IMR-90 (cell line): ENCODE measurements around the gene TTLL4. TPM values are rescaled to one million over a fixed set of nuclear protein-coding genes. Genes with fewer than 3 reads are reported as not detected.

ENCODE experiments used
- ATAC-seq: fragments of 200-7000 bp; cut with Tn5 transposase; 2 replicates; pipeline ENCODE4 v1.9.1; 2020; ENCODE audit warnings: low read depth, mild to moderate bottlenecking, moderate library complexity
- BruUV-seq: library from RNA; stranded (reverse); fragments of 400-500 nt; replicated peaks from 2 replicates; lab custom pipeline; 2021; lab: Mats Ljungman, UMichigan
- CTCF ChIA-PET: fragments of 300-600 bp; formaldehyde crosslinking; extraction: SDS; loops from one replicate; lab custom pipeline; 2021; ENCODE audit warnings: antibody characterized with exemption; lab: Yijun Ruan, JAX
- POLR2A ChIA-PET: fragments of 300-600 bp; sonication (Branson Sonifier 250); formaldehyde crosslinking; loops from one replicate; lab custom pipeline; 2022; ENCODE audit warnings: antibody characterized with exemption; ENCODE audit not compliant: unreplicated experiment; lab: Charles Lee
- DNase-seq: peaks from one replicate; pipeline ENCODE4 v3.0.0; 2013
- H2AFZ ChIP-seq: replicated peaks from 2 replicates; pipeline ENCODE3; 2013; ENCODE audit warnings: low read length, mild to moderate bottlenecking; ENCODE audit not compliant: poor library complexity
- H2AK5ac ChIP-seq: 2 replicates; pipeline ENCODE4 v1.6.1; 2013; ENCODE audit warnings: low read depth, low read length, inconsistent platforms
- H2AK9ac ChIP-seq: replicated peaks from 2 replicates; pipeline ENCODE3; 2013; ENCODE audit warnings: mild to moderate bottlenecking, low read depth, low read length, moderate library complexity; ENCODE audit not compliant: poor library complexity
- H2BK120ac ChIP-seq: 2 replicates; pipeline ENCODE4 v1.6.1; 2013; ENCODE audit warnings: low read depth, low read length, inconsistent platforms
- H2BK15ac ChIP-seq: 3 replicates; pipeline ENCODE4 v1.6.1; 2013; ENCODE audit warnings: low read depth, low read length, inconsistent platforms
- H2BK20ac ChIP-seq: 2 replicates; pipeline ENCODE4 v1.6.1; 2013; ENCODE audit warnings: low read depth, mild to moderate bottlenecking, inconsistent platforms, low read length, moderate library complexity
- H2BK5ac ChIP-seq: 2 replicates; pipeline ENCODE4 v1.6.1; 2013; ENCODE audit warnings: mild to moderate bottlenecking, low read depth, low read length, inconsistent platforms; ENCODE audit not compliant: poor library complexity, severe bottlenecking
- H3K14ac ChIP-seq: replicated peaks from 2 replicates; pipeline ENCODE4 v1.6.1; 2013; ENCODE audit warnings: low read depth, low read length, inconsistent platforms
- H3K18ac ChIP-seq: 2 replicates; pipeline ENCODE4 v1.6.1; 2013; ENCODE audit warnings: low read depth, low read length, control low read depth
- H3K23ac ChIP-seq: 2 replicates; pipeline ENCODE4 v1.6.1; 2013; ENCODE audit warnings: low read depth, low read length, inconsistent platforms
- H3K27ac ChIP-seq: 2 replicates; pipeline ENCODE4 v1.5.1; 2013; ENCODE audit warnings: mild to moderate bottlenecking, control low read depth, low read length; ENCODE audit not compliant: insufficient read depth
- H3K27me3 ChIP-seq: 2 replicates; pipeline ENCODE4 v1.6.1; 2013; ENCODE audit warnings: low read length; ENCODE audit not compliant: control insufficient read depth, insufficient read depth
- H3K36me3 ChIP-seq: 2 replicates; pipeline ENCODE4 v1.6.1; 2013; ENCODE audit warnings: low read length, mixed read lengths; ENCODE audit not compliant: control insufficient read depth, insufficient read depth
- H3K4ac ChIP-seq: 2 replicates; pipeline ENCODE4 v1.6.1; 2013; ENCODE audit warnings: low read depth, low read length, inconsistent platforms
- H3K4me1 ChIP-seq: 2 replicates; pipeline ENCODE4 v1.6.1; 2013; ENCODE audit warnings: low read length, mixed read lengths; ENCODE audit not compliant: control insufficient read depth, insufficient read depth
- H3K4me2 ChIP-seq: 2 replicates; pipeline ENCODE4 v1.6.1; 2013; ENCODE audit warnings: low read depth, mild to moderate bottlenecking, control low read depth, low read length, moderate library complexity
- H3K4me3 ChIP-seq: 2 replicates; pipeline ENCODE4 v1.5.1; 2013; ENCODE audit warnings: low read depth, mild to moderate bottlenecking, control low read depth, low read length, moderate library complexity; ENCODE audit not compliant: insufficient read depth
- H3K56ac ChIP-seq: 2 replicates; pipeline ENCODE4 v1.6.1; 2013; ENCODE audit warnings: low read length, inconsistent platforms; ENCODE audit not compliant: insufficient read depth; ENCODE audit errors: extremely low read depth
- H3K79me1 ChIP-seq, 2 experiments: 2 replicates each; pipeline ENCODE4 v1.6.1; 2013; ENCODE audit warnings: low read length in 2 of 2, inconsistent platforms in 1 of 2, low read depth in 1 of 2
- H3K9ac ChIP-seq: 2 replicates; pipeline ENCODE4 v1.6.1; 2013; ENCODE audit warnings: low read depth, low read length, control low read depth
- H3K9me1 ChIP-seq: 2 replicates; pipeline ENCODE4 v1.6.1; 2013; ENCODE audit warnings: low read length, inconsistent platforms; ENCODE audit not compliant: insufficient read depth
- H3K9me3 ChIP-seq: 2 replicates; pipeline ENCODE4 v1.6.1; 2013; ENCODE audit warnings: low read length; ENCODE audit not compliant: control insufficient read depth, insufficient read depth
- H4K20me1 ChIP-seq: 2 replicates; pipeline ENCODE4 v1.6.1; 2013; ENCODE audit warnings: low read length, inconsistent platforms; ENCODE audit not compliant: insufficient read depth
- H4K5ac ChIP-seq: 2 replicates; pipeline ENCODE4 v1.6.1; 2013; ENCODE audit warnings: mild to moderate bottlenecking, low read depth, low read length, control low read depth
- H4K8ac ChIP-seq, 2 experiments: 2 replicates each; pipeline ENCODE4 v1.6.1; 2013; ENCODE audit warnings: low read depth in 2 of 2, low read length in 2 of 2, control low read depth in 1 of 2, inconsistent platforms in 1 of 2
- H4K91ac ChIP-seq: 2 replicates; pipeline ENCODE4 v1.6.1; 2013; ENCODE audit warnings: low read depth, low read length, inconsistent platforms; ENCODE audit not compliant: insufficient read depth
- BHLHE40 ChIP-seq: fragments of 150-350 bp; IDR thresholded peaks from 2 replicates; pipeline ENCODE4 v1.6.1; 2016; ENCODE audit warnings: mild to moderate bottlenecking, low read depth, low read length
- CEBPB ChIP-seq: IDR thresholded peaks from 2 replicates; pipeline ENCODE4 v1.6.1; 2012; ENCODE audit warnings: low read depth, low read length, improper control_type of control experiment
- CHD1 ChIP-seq: IDR thresholded peaks from 2 replicates; pipeline ENCODE4 v1.6.1; 2012; ENCODE audit warnings: low read depth, low read length, improper control_type of control experiment
- FOS ChIP-seq: fragments of 150-350 bp; IDR thresholded peaks from 2 replicates; pipeline ENCODE4 v1.6.1; 2016; ENCODE audit warnings: low read depth, low read length
- MAFK ChIP-seq: IDR thresholded peaks from 2 replicates; pipeline ENCODE4 v1.6.1; 2012; ENCODE audit warnings: low read depth, low read length, improper control_type of control experiment
- MAZ ChIP-seq: IDR thresholded peaks from 2 replicates; pipeline ENCODE4 v1.6.1; 2012; ENCODE audit warnings: low read depth, mild to moderate bottlenecking, low read length, improper control_type of control experiment, moderate library complexity, borderline replicate concordance
- MXI1 ChIP-seq: IDR thresholded peaks from 2 replicates; pipeline ENCODE4 v1.6.1; 2012; ENCODE audit warnings: low read depth, mild to moderate bottlenecking, low read length, moderate library complexity, borderline replicate concordance
- NFE2L2 ChIP-seq: fragments of 150-350 bp; IDR thresholded peaks from 2 replicates; pipeline ENCODE4 v1.6.1; 2016; ENCODE audit warnings: low read depth, mild to moderate bottlenecking, low read length
- POLR2A ChIP-seq: IDR thresholded peaks from 2 replicates; pipeline ENCODE4 v1.6.1; 2012; ENCODE audit warnings: mild to moderate bottlenecking, low read depth, low read length
- RAD21 ChIP-seq: IDR thresholded peaks from 2 replicates; pipeline ENCODE4 v1.6.1; 2012; ENCODE audit warnings: low read length, improper control_type of control experiment
- RCOR1 ChIP-seq: IDR thresholded peaks from 2 replicates; pipeline ENCODE4 v1.6.1; 2012; ENCODE audit warnings: mild to moderate bottlenecking, low read length, improper control_type of control experiment; ENCODE audit not compliant: insufficient replicate concordance
- RFX5 ChIP-seq: IDR thresholded peaks from 2 replicates; pipeline ENCODE4 v1.8.0; 2012; ENCODE audit warnings: low read depth, mild to moderate bottlenecking, low read length, moderate library complexity
- SMC3 ChIP-seq: fragments of 150-350 bp; IDR thresholded peaks from 2 replicates; pipeline ENCODE4 v1.6.1; 2016; ENCODE audit warnings: low read depth, mild to moderate bottlenecking, antibody characterized with exemption, low read length, moderate library complexity
- WGBS, 2 experiments: methylation state at CpG; one replicate each; pipeline versions ENCODE4 v1.1.5 to v1.1.7; 2013; ENCODE audit warnings: missing lambda C conversion rate in 2 of 2; ENCODE audit not compliant: insufficient read length in 1 of 2; ENCODE audit errors: extremely low coverage in 2 of 2; 5-methylcytosine and 5-hydroxymethylcytosine counted together
- dilution Hi-C: fragments of 300-500 bp; cut with HindIII; formaldehyde crosslinking; loops from one replicate; pipeline ENCODE4 v1.14.3; 2018; ENCODE audit warnings: low sequenced_read_pairs; ENCODE audit not compliant: unreplicated experiment
- in situ Hi-C: fragments of 300-500 bp; cut with MboI; formaldehyde crosslinking; loops from 3 replicates; pipeline ENCODE4 v1.14.3; 2019; ENCODE audit warnings: low sequenced_read_pairs, inconsistent platforms, mixed read lengths
- intact Hi-C: fragments of 100-400 bp; cut with micrococcal nuclease; formaldehyde crosslinking; loops from 2 replicates; pipeline ENCODE4 v1.10.0; 2022
- polyA plus RNA-seq, 3 experiments: library from polyadenylated mRNA; depleted of rRNA; stranded (reverse); fragments of >200 nt; gene quantifications; 2 replicates each; pipeline ENCODE4 v1.2.3, GENCODE V29; 2012; ENCODE audit warnings: low replicate concordance in 1 of 3
- total RNA-seq: library from RNA; depleted of rRNA; stranded (reverse); fragments of >200 nt; gene quantifications from 2 replicates; pipeline ENCODE4 v1.2.3, GENCODE V29; 2012
- TF ChIP-seq, protein P1 (sequence below): fragments of 150-350 bp; IDR thresholded peaks from 2 replicates; pipeline ENCODE4 v1.6.1; 2016; ENCODE audit warnings: low read depth, mild to moderate bottlenecking, low read length, moderate library complexity, borderline replicate concordance
- TF ChIP-seq, protein P2 (sequence below): fragments of 150-350 bp; IDR thresholded peaks from 2 replicates; pipeline ENCODE4 v1.6.1; 2017; ENCODE audit warnings: mild to moderate bottlenecking, antibody characterized with exemption, low read length, low read depth
- TF ChIP-seq, protein P3 (sequence below): conservative IDR thresholded peaks from 2 replicates; pipeline ENCODE4 v1.5.1; 2012; ENCODE audit warnings: mild to moderate bottlenecking, low read depth, low read length, improper control_type of control experiment

Gene TTLL4
- total and polyA plus RNA-seq, 2 of the 4 experiments (the other 2 are of a cell fraction): 9.0 to 22.9 TPM

DNA sequence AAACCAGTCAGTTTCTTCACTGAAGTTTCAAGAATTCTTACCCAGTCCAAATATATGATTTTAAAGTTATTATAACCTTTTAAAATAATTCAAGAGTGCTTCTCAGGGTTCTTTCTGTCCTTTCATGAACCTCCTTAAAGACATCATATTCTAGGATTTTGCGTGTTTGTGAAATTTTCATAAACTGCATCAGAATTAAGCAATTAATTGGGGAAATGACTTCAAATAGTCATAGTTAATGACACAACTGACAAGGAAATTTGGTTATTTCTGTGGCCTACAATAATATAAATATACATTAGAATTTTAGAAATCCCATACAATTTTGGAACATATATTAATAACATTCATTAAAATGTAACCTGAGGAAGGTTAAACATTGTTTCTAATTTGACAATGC is 81.8 kb downstream of the TTLL4 start:
- no peak overlapping the region for H2BK20ac ChIP-seq
- TF ChIP-seq BHLHE40: no peak
- no peak for TF ChIP-seq RFX5
- TF ChIP-seq, protein P1, sequence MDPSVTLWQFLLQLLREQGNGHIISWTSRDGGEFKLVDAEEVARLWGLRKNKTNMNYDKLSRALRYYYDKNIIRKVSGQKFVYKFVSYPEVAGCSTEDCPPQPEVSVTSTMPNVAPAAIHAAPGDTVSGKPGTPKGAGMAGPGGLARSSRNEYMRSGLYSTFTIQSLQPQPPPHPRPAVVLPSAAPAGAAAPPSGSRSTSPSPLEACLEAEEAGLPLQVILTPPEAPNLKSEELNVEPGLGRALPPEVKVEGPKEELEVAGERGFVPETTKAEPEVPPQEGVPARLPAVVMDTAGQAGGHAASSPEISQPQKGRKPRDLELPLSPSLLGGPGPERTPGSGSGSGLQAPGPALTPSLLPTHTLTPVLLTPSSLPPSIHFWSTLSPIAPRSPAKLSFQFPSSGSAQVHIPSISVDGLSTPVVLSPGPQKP: no peak
- no peak for TF ChIP-seq CHD1
- TF ChIP-seq, protein P2, sequence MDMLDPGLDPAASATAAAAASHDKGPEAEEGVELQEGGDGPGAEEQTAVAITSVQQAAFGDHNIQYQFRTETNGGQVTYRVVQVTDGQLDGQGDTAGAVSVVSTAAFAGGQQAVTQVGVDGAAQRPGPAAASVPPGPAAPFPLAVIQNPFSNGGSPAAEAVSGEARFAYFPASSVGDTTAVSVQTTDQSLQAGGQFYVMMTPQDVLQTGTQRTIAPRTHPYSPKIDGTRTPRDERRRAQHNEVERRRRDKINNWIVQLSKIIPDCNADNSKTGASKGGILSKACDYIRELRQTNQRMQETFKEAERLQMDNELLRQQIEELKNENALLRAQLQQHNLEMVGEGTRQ: no peak
- no peak for TF ChIP-seq NFE2L2
- TF ChIP-seq, protein P3, sequence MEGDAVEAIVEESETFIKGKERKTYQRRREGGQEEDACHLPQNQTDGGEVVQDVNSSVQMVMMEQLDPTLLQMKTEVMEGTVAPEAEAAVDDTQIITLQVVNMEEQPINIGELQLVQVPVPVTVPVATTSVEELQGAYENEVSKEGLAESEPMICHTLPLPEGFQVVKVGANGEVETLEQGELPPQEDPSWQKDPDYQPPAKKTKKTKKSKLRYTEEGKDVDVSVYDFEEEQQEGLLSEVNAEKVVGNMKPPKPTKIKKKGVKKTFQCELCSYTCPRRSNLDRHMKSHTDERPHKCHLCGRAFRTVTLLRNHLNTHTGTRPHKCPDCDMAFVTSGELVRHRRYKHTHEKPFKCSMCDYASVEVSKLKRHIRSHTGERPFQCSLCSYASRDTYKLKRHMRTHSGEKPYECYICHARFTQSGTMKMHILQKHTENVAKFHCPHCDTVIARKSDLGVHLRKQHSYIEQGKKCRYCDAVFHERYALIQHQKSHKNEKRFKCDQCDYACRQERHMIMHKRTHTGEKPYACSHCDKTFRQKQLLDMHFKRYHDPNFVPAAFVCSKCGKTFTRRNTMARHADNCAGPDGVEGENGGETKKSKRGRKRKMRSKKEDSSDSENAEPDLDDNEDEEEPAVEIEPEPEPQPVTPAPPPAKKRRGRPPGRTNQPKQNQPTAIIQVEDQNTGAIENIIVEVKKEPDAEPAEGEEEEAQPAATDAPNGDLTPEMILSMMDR: no peak
- no peak for TF ChIP-seq MXI1
- TF ChIP-seq RCOR1: no peak
- TF ChIP-seq MAFK: no peak
- TF ChIP-seq MAZ: no peak
- no peak for TF ChIP-seq CEBPB
- TF ChIP-seq SMC3: no peak
- no peak for TF ChIP-seq POLR2A
- no peak for TF ChIP-seq RAD21
- no peak for TF ChIP-seq FOS
- no peak overlapping the region for H3K4me2 ChIP-seq
- intact Hi-C loops (no loop called here), dilution Hi-C loops (no loop called here), in situ Hi-C loops (no loop called here)
- H3K9me3 ChIP-seq: peaks cover 4% of the 10 kb centered on the region; the same call in 1 of the 2 replicates
- no peaks in the 10 kb centered on the region for H3K36me3 ChIP-seq
- no peak overlapping the region for H3K4me3 ChIP-seq
- ATAC-seq: no peak
- H3K27me3 ChIP-seq: peaks cover 2% of the 10 kb centered on the region; the same call in 1 of the 2 replicates
- H4K91ac ChIP-seq: no peak overlapping the region
- H2AFZ ChIP-seq: no peak overlapping the region
- H3K56ac ChIP-seq: no peak overlapping the region
- H3K4ac ChIP-seq: no peak overlapping the region
- CTCF ChIA-PET: no interaction called here
- H2BK5ac ChIP-seq: no peak overlapping the region
- H2BK120ac ChIP-seq: no peak overlapping the region
- H3K23ac ChIP-seq: no peak overlapping the region
- no peak overlapping the region for H4K5ac ChIP-seq
- no peak overlapping the region for H3K9ac ChIP-seq
- H4K20me1 ChIP-seq: no peaks in the 10 kb centered on the region
- H3K79me1 ChIP-seq: no peaks in the 10 kb centered on the region; a peak in 1 of 4 replicates
- no peak for DNase-seq
- no peak overlapping the region for H2AK5ac ChIP-seq
- no peaks in the 10 kb centered on the region for H3K4me1 ChIP-seq
- POLR2A ChIA-PET: no interaction called here
- no peak overlapping the region for H3K18ac ChIP-seq
- H3K14ac ChIP-seq: no peak overlapping the region
- H2BK15ac ChIP-seq: no peak overlapping the region
- H3K9me1 ChIP-seq: no peaks in the 10 kb centered on the region
- no peak overlapping the region for H4K8ac ChIP-seq
- no peak overlapping the region for H2AK9ac ChIP-seq
- H3K27ac ChIP-seq: no peak overlapping the region
- no CpG with 5 or more reads among the region's 1 CpG for WGBS, 2 experiments
- BruUV-seq: no TSS peak
